Dedifferentiated amniotic fluid mesenchymal stem cell (primary cell): ENCODE data around the gene MYMX.
A peak's percentile ranks its signal among the peaks of the same experiment; 100 is the strongest.
"Not testable (repeated sequence)": the region's sequence is repeated elsewhere in the genome, so short reads cannot be mapped to it uniquely, and the experiment has no call there.

Experiments used
- DNase-seq: peaks from one replicate; pipeline ENCODE4 v3.0.0-alpha.2; 2016; ENCODE audit errors: extremely low spot score

Gene MYMX

GRCh38 chr6:44219815-44220784 is 3.4 kb downstream of the MYMX start:
- DNase-seq, result no peak

GRCh38 chr6:44220913-44221290 is 4.2 kb downstream of the MYMX start:
- no peak for DNase-seq

GRCh38 chr6:44221291-44221960 is 4.7 kb downstream of the MYMX start:
- DNase-seq, result peak; percentile 79

- no peak for DNase-seq
Observed at GRCh38 chr6:44221961-44222335, 5.2 kb downstream of the MYMX start.

- no peak for DNase-seq
Observed at GRCh38 chr6:44222486-44223318, 6.0 kb downstream of the MYMX start.

GRCh38 chr6:44223319-44224028 is 6.7 kb downstream of the MYMX start, which contains the start of gene SLC29A1:
SLC29A1 (plus strand) TSS chr6:44223595; CDS start chr6:44227314, 3,719 bp downstream.
- peak; percentile 17 for DNase-seq

GRCh38 chr6:44224029-44224964 is 7.6 kb downstream of the MYMX start:
- no peak for DNase-seq

GRCh38 chr6:44224965-44225305 is 8.2 kb downstream of the MYMX start:
- DNase-seq, result no peak

- no peak for DNase-seq
Observed at GRCh38 chr6:44225579-44226325, 9.0 kb downstream of the MYMX start.

GRCh38 chr6:44226368-44227147 is 9.8 kb downstream of the MYMX start:
- no peak for DNase-seq

- DNase-seq, result no peak
Observed at GRCh38 chr6:44227148-44227793, 10.5 kb downstream of the MYMX start.

GRCh38 chr6:44228031-44228430 is 11.3 kb downstream of the MYMX start:
- no peak for DNase-seq

- DNase-seq, result no peak
Observed at GRCh38 chr6:44228433-44228832, 11.7 kb downstream of the MYMX start.

- no peak for DNase-seq
Observed at GRCh38 chr6:44228836-44229235, 12.1 kb downstream of the MYMX start.

GRCh38 chr6:44229376-44230033 is 12.8 kb downstream of the MYMX start:
- DNase-seq, result no peak

- DNase-seq, result no peak
Observed at GRCh38 chr6:44230034-44230675, 13.4 kb downstream of the MYMX start.

GRCh38 chr6:44231426-44231825 is 14.7 kb downstream of the MYMX start:
- not testable (repeated sequence) for DNase-seq
